Smooth muscle cell of the coronary artery (primary cell): ENCODE results near the gene NPIPA8. TPM values are rescaled to one million over a fixed set of nuclear protein-coding genes. Genes with fewer than 3 reads are reported as not detected.

Source experiments
- total RNA-seq: library from RNA; depleted of rRNA; stranded (reverse); fragments of >200 nt; gene quantifications from 2 replicates; pipeline ENCODE4 v1.2.3, GENCODE V29; 2014; ENCODE audit warnings: low replicate concordance

The NPIPA8 gene
- not detected in 2 replicates for total RNA-seq

DNA sequence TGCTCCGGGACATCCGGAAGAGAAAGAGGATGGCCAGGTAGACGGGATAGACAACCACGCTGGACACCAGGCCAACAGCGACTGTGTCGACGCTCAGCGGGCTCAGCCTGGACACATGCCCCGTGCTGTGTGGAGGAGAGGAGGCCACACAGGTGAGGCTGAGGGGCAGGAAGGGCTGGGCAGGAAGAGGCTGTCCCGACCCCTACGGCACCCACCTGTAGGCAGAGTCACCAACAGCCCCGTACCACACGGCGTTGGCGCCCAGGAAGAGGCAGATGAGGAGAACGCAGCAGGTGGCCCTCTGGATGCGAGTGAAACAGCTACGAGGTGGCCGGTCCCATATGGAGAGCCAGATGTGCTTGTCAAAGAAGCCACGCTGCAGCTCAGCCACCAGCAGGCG, at the start of gene NPIPA8:
Gene NPIPA8, minus strand, starts transcription at position 101 of the 400 bp plus-strand sequence. CDS start 4,074 bp downstream, outside the sequence.

Other genes starting within 250 kb of the NPIPA8 start
- 144 and 183 TPM in 2 replicates for gene NOMO2, start 225.4 kb upstream of the NPIPA8 start, total RNA-seq